Endodermal cell (in vitro differentiated cells): ENCODE data around the gene DIMT1. TPM values are rescaled to one million over a fixed set of nuclear protein-coding genes. Genes with fewer than 3 reads are reported as not detected.

Experiments
- DNase-seq: peaks from one replicate; pipeline ENCODE4 v3.0.0-alpha.2; 2017
- H3K27ac ChIP-seq: 2 replicates; pipeline ENCODE4 v1.5.1; 2013; ENCODE audit warnings: mild to moderate bottlenecking, low read depth, low read length, moderate library complexity
- H3K27me3 ChIP-seq: 2 replicates; pipeline ENCODE4 v1.6.1; 2013; ENCODE audit warnings: mild to moderate bottlenecking, low read length, moderate library complexity; ENCODE audit not compliant: insufficient read depth, control insufficient read depth, poor library complexity, severe bottlenecking
- H3K36me3 ChIP-seq: 2 replicates; pipeline ENCODE4 v1.7.0; 2013; ENCODE audit warnings: mild to moderate bottlenecking, low read length, moderate library complexity; ENCODE audit not compliant: control insufficient read depth, insufficient read depth
- H3K4me1 ChIP-seq: one replicate; pipeline ENCODE4 v1.7.0; 2013; ENCODE audit warnings: low read length; ENCODE audit not compliant: control insufficient read depth, insufficient read depth
- H3K4me3 ChIP-seq: 2 replicates; pipeline ENCODE4 v1.5.1; 2013; ENCODE audit warnings: mild to moderate bottlenecking, low read length, moderate library complexity
- H3K9ac ChIP-seq: 2 replicates; pipeline ENCODE4 v1.6.1; 2013; ENCODE audit warnings: mild to moderate bottlenecking, low read length, moderate library complexity; ENCODE audit not compliant: poor library complexity, severe bottlenecking; ENCODE audit errors: extremely low read depth
- H3K9me3 ChIP-seq: 2 replicates; pipeline ENCODE4 v1.6.1; 2013; ENCODE audit warnings: mild to moderate bottlenecking, low read length, moderate library complexity; ENCODE audit not compliant: control insufficient read depth
- H3K27ac Mint-ChIP-seq: 2 replicates; pipeline ENCODE4 v1.8.0; 2020; ENCODE audit warnings: mixed read lengths
- H3K27me3 Mint-ChIP-seq: 2 replicates; pipeline ENCODE4 v1.8.0; 2021; ENCODE audit warnings: mild to moderate bottlenecking, mixed read lengths; ENCODE audit not compliant: insufficient read depth
- H3K36me3 Mint-ChIP-seq: 2 replicates; pipeline ENCODE4 v1.8.0; 2020; ENCODE audit warnings: low read depth, mixed read lengths
- H3K4me1 Mint-ChIP-seq: 2 replicates; pipeline ENCODE4 v1.8.0; 2020; ENCODE audit warnings: mixed read lengths
- H3K4me3 Mint-ChIP-seq: 2 replicates; pipeline ENCODE4 v1.8.0; 2020; ENCODE audit warnings: mild to moderate bottlenecking, moderate library complexity, mixed read lengths
- H3K9me3 Mint-ChIP-seq: 2 replicates; pipeline ENCODE4 v1.8.0; 2020; ENCODE audit warnings: mild to moderate bottlenecking, mixed read lengths
- CTCF ChIP-seq: fragments of 200-600 bp; sonication (generic); conservative IDR thresholded peaks from 2 replicates; pipeline ENCODE4 v1.5.0; 2021; ENCODE audit warnings: antibody characterized with exemption, mild to moderate bottlenecking
- WGBS, 2 experiments: methylation state at CpG; one replicate each; pipeline versions ENCODE4 v1.1.5 to v1.1.7; 2013; ENCODE audit warnings: missing lambda C conversion rate in 2 of 2, mixed read lengths in 1 of 2; ENCODE audit not compliant: insufficient coverage in 1 of 2, insufficient read length in 1 of 2; 5-methylcytosine and 5-hydroxymethylcytosine counted together
- total RNA-seq, 2 donors: library from RNA; stranded (reverse); fragmentation: NEBNext Ultra II Directional in 1 of 2; extraction: Animal tissue kit (Norgen Biotek cat#: 25700) in 1 of 2; gene quantifications; 2 replicates in 1 of 2; 3 replicates in 1 of 2; pipeline ENCODE4 v1.2.1, GENCODE V29; 2021

The DIMT1 gene
- total RNA-seq, 2 donors from 2014 or later, result 22.7 to 25.6 TPM

- no peak overlapping the region for H3K27ac ChIP-seq
- no peak overlapping the region for H3K4me3 Mint-ChIP-seq
- H3K27me3 Mint-ChIP-seq, result no peaks in the 10 kb centered on the region
- H3K27me3 ChIP-seq, result no peaks in the 10 kb centered on the region
- no peaks in the 10 kb centered on the region for H3K4me1 ChIP-seq
- no peak for TF ChIP-seq CTCF
- no peaks in the 10 kb centered on the region for H3K4me1 Mint-ChIP-seq
- no peaks in the 10 kb centered on the region for H3K9me3 ChIP-seq
- H3K36me3 Mint-ChIP-seq, result peaks cover 54% of the 10 kb centered on the region
- H3K36me3 ChIP-seq, result peaks cover 87% of the 10 kb centered on the region
- H3K27ac Mint-ChIP-seq, result no peak overlapping the region
- no peak overlapping the region for H3K4me3 ChIP-seq
- no peak overlapping the region for H3K9ac ChIP-seq
- no peaks in the 10 kb centered on the region for H3K9me3 Mint-ChIP-seq
- DNase-seq, result no peak
These were observed 16.9 kb downstream of the DIMT1 start for GRCh38 chr5:62386824-62387223.

- Histone ChIP-seq H3K27me3 (no peaks in the 10 kb centered on the region), H3K4me3 (no peak overlapping the region), H3K36me3 (peaks cover 88% of the 10 kb centered on the region), H3K27ac (no peak overlapping the region), H3K9ac (no peak overlapping the region), H3K9me3 (no peaks in the 10 kb centered on the region), H3K4me1 (no peaks in the 10 kb centered on the region)
- no peak for TF ChIP-seq CTCF
- Mint-ChIP-seq H3K36me3 (peaks cover 59% of the 10 kb centered on the region), H3K27ac (no peak overlapping the region), H3K4me3 (no peak overlapping the region), H3K9me3 (no peaks in the 10 kb centered on the region), H3K4me1 (no peaks in the 10 kb centered on the region), H3K27me3 (no peaks in the 10 kb centered on the region)
- WGBS, 2 experiments, result 98% methylated on average over 2 of the region's 2 CpGs; no CpG with 5 or more reads in 1 of the 2 experiments
- DNase-seq, result no peak
These were observed 17.8 kb downstream of the DIMT1 start for GRCh38 chr5:62385816-62386400.

GRCh38 chr5:62385131-62385530, 18.6 kb downstream of the DIMT1 start:
- no peak overlapping the region for H3K4me3 ChIP-seq
- Mint-ChIP-seq H3K36me3 (peaks cover 63% of the 10 kb centered on the region), H3K9me3 (no peaks in the 10 kb centered on the region), H3K27me3 (no peaks in the 10 kb centered on the region), H3K4me3 (no peak overlapping the region), H3K4me1 (no peaks in the 10 kb centered on the region), H3K27ac (peak overlapping the region; percentile 76)
- no peak overlapping the region for H3K27ac ChIP-seq
- no peaks in the 10 kb centered on the region for H3K4me1 ChIP-seq
- no peak for TF ChIP-seq CTCF
- no peak for DNase-seq
- no peaks in the 10 kb centered on the region for H3K9me3 ChIP-seq
- H3K27me3 ChIP-seq, result no peaks in the 10 kb centered on the region
- no peak overlapping the region for H3K9ac ChIP-seq
- peaks cover 88% of the 10 kb centered on the region for H3K36me3 ChIP-seq
- 96 to 98% methylated on average over 2 to 4 of the region's 4 CpGs for WGBS, 2 experiments
